ENCODE results near the gene COPRS. TPM values are rescaled to one million over a fixed set of nuclear protein-coding genes. Genes with fewer than 3 reads are reported as not detected.

COPRS gene
- total and polyA plus RNA-seq, 2 of the 4 experiments (the other 2 are of a cell fraction): 95.3 to 123 TPM

- H3K14ac ChIP-seq (replicated peaks; ENCODE audit: low read depth, low read length): peak overlapping the region; percentile 37
- no peaks in the 10 kb centered on the region for H3K27me3 ChIP-seq (ENCODE audit: control insufficient read depth, insufficient read depth, low read length)
- no CpG with 5 or more reads among the region's 5 CpGs for WGBS, 2 experiments (ENCODE audit: extremely low coverage in 2 of 2, insufficient read length in 1 of 2)
- no peak overlapping the region for H2AK9ac ChIP-seq (replicated peaks; ENCODE audit: low read depth, low read length, poor library complexity)
- no peak overlapping the region for H2BK5ac ChIP-seq (ENCODE audit: low read depth, low read length, poor library complexity, severe bottlenecking)
- H2AK5ac ChIP-seq (ENCODE audit: low read depth, low read length): peak overlapping the region; percentile 10; the same call in 1 of the 2 replicates
- peak overlapping the region; percentile 55; the same call in 1 of the 2 replicates for H2BK20ac ChIP-seq (ENCODE audit: low read depth, low read length)
- no peak overlapping the region for H3K4me3 ChIP-seq (ENCODE audit: insufficient read depth, low read depth, low read length)
- H3K4me2 ChIP-seq (ENCODE audit: low read depth, low read length): no peak overlapping the region
- no peaks in the 10 kb centered on the region for H3K9me3 ChIP-seq (ENCODE audit: control insufficient read depth, insufficient read depth, low read length)
- H3K9me1 ChIP-seq (ENCODE audit: insufficient read depth, low read length): peaks cover 10% of the 10 kb centered on the region; the same call in 1 of the 2 replicates
- no TSS peak for BruUV-seq (replicated peaks)
- dilution Hi-C loops (cut with HindIII; ENCODE audit: low sequenced_read_pairs, unreplicated experiment): no loop called here
- no peaks in the 10 kb centered on the region for H4K20me1 ChIP-seq (ENCODE audit: insufficient read depth, low read length)
- no peaks in the 10 kb centered on the region for H3K36me3 ChIP-seq (ENCODE audit: control insufficient read depth, insufficient read depth, low read length)
- in situ Hi-C loops (cut with MboI; ENCODE audit: low sequenced_read_pairs): no loop called here
- no peak overlapping the region for H4K8ac ChIP-seq (ENCODE audit: low read depth in 2 of 2, low read length in 2 of 2)
- no peak overlapping the region for H3K18ac ChIP-seq (ENCODE audit: low read depth, low read length)
- peak overlapping the region; percentile 52 for H3K4ac ChIP-seq (ENCODE audit: low read depth, low read length)
- no peak overlapping the region for H3K56ac ChIP-seq (ENCODE audit: extremely low read depth, insufficient read depth, low read length)
- H3K9ac ChIP-seq (ENCODE audit: low read depth, low read length): no peak overlapping the region
- H4K91ac ChIP-seq (ENCODE audit: insufficient read depth, low read depth, low read length): no peak overlapping the region
- no peak overlapping the region; the same call in 1 of the 2 replicates for H2BK120ac ChIP-seq (ENCODE audit: low read depth, low read length)
- H3K4me1 ChIP-seq (ENCODE audit: control insufficient read depth, insufficient read depth, low read length): peaks cover 2% of the 10 kb centered on the region; the same call in 1 of the 2 replicates
- peak overlapping the region; percentile 68 for H2AFZ ChIP-seq (replicated peaks; ENCODE audit: low read length, poor library complexity)
- no peaks in the 10 kb centered on the region; a peak in 1 of 4 replicates for H3K79me1 ChIP-seq (ENCODE audit: low read depth in 1 of 2, low read length in 2 of 2)
- ChIA-PET CTCF (no interaction called here), POLR2A (ENCODE audit: unreplicated experiment) (no interaction called here)
- H3K23ac ChIP-seq (ENCODE audit: low read depth, low read length): no peak overlapping the region
- ATAC-seq (ENCODE audit: low read depth) (no peak), DNase-seq (peak; percentile 70)
- intact Hi-C loops (cut with micrococcal nuclease): loop anchor here (5.0 kb wide), 1 partner anchor 79 kb away; no protein-coding TSS in a partner anchor
- H2BK15ac ChIP-seq (ENCODE audit: low read depth, low read length): 0 out of 3 replicates have a peak overlapping the region, but pooled peaks have one; percentile 6
- no peak overlapping the region for H4K5ac ChIP-seq (ENCODE audit: low read depth, low read length)
- H3K27ac ChIP-seq (ENCODE audit: insufficient read depth, low read length): no peak overlapping the region
- TF ChIP-seq ELK1 (IDR thresholded peaks at IDR 0.05; ENCODE audit: borderline replicate concordance, low read depth, low read length): no peak
- TF ChIP-seq BHLHE40 (IDR thresholded peaks at IDR 0.05; ENCODE audit: low read depth, low read length): no peak
- TF ChIP-seq SMC3 (IDR thresholded peaks at IDR 0.05; ENCODE audit: low read depth, low read length): no peak
- TF ChIP-seq MAZ (IDR thresholded peaks at IDR 0.05; ENCODE audit: borderline replicate concordance, low read depth, low read length): no peak
- TF ChIP-seq RCOR1 (IDR thresholded peaks at IDR 0.05; ENCODE audit: insufficient replicate concordance, low read length): no peak
- TF ChIP-seq RFX5 (IDR thresholded peaks at IDR 0.05; ENCODE audit: low read depth, low read length): no peak
These were observed 38.2 kb downstream of the COPRS start for GRCh38 chr17:31820691-31821435.
